Retinal pigment epithelial cell (primary cell): Measurements from ENCODE around the gene LMNTD2.

ENCODE experiments used
- DNase-seq: peaks from one replicate; pipeline ENCODE4 v3.0.0-alpha.2; 2010; ENCODE audit warnings: low read depth
- H3K4me3 ChIP-seq: 2 replicates; pipeline ENCODE4 v1.5.1; 2011; ENCODE audit warnings: mild to moderate bottlenecking, low read length, control low read depth, moderate library complexity
- TF ChIP-seq, protein P1 (sequence below): conservative IDR thresholded peaks from 2 replicates; pipeline ENCODE4 v1.5.1; 2011; ENCODE audit warnings: low read depth, low read length, control low read depth, inconsistent platforms

Gene LMNTD2, protein sequence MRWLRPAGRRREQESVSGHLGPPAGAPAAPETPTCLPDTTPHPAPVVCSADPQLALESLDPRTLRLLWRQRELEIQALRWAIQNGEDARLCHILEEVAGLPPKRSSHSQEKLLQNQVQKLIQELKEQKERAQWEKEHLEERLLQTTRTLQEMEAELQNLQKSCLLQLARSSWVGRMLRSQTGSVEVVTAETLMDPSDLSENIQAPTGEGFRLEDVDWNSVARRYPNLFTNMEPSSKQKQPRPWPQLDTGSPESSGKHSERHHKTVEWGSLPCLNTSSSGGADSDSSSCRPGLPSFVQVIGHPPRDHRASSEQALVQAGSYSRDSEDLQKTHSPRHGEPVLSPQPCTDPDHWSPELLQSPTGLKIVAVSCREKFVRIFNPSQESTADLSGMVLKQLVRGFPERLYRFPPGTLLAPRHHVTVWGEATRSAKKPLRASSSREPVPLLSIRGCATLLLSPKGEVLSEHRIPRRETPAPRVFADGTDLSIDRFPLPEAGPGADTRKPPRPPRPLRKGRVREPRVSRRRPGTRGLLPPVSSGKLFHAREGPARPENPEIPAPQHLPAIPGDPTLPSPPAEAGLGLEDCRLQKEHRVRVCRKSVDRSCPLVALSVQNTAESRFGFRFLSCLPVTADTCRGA

GRCh38 chr11:560305-561147, at the start of gene LMNTD2, which contains the start of gene RASSF7:
Gene LMNTD2 (minus strand): TSS chr11:560738. CDS start chr11:560716, 22 bp downstream.
Gene RASSF7 (plus strand): TSS chr11:560970. CDS start chr11:561769, 799 bp downstream.
- TF ChIP-seq, protein P1, sequence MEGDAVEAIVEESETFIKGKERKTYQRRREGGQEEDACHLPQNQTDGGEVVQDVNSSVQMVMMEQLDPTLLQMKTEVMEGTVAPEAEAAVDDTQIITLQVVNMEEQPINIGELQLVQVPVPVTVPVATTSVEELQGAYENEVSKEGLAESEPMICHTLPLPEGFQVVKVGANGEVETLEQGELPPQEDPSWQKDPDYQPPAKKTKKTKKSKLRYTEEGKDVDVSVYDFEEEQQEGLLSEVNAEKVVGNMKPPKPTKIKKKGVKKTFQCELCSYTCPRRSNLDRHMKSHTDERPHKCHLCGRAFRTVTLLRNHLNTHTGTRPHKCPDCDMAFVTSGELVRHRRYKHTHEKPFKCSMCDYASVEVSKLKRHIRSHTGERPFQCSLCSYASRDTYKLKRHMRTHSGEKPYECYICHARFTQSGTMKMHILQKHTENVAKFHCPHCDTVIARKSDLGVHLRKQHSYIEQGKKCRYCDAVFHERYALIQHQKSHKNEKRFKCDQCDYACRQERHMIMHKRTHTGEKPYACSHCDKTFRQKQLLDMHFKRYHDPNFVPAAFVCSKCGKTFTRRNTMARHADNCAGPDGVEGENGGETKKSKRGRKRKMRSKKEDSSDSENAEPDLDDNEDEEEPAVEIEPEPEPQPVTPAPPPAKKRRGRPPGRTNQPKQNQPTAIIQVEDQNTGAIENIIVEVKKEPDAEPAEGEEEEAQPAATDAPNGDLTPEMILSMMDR: no peak
- H3K4me3 ChIP-seq: peak within 1 kb of the TSS; percentile 55
- peak; percentile 50 for DNase-seq

DNA sequence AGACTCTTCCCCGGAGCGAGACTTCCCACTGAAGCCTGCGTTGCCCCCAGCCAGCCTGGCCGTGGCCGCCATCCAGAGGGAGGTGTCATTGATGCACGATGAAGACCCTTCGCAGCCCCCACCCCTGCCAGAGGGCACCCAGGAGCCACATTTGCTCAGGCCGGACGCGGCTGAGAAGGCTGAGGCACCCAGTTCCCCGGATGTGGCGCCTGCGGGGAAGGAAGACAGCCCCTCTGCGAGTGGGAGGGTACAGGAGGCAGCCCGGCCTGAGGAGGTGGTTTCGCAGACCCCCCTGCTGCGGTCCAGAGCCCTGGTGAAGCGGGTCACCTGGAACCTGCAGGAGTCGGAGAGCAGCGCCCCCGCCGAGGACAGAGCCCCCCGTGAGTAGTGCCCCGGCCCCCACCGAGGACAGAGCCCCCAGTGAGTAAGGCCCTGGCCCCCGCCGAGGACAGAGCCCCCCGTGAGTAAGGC, 48.8 kb upstream of the LMNTD2 start:
- H3K4me3 ChIP-seq: no peak overlapping the region
- TF ChIP-seq, protein P1: no peak
- no peak for DNase-seq

- DNase-seq: no peak
- no peak overlapping the region for H3K4me3 ChIP-seq
- TF ChIP-seq, protein P1: no peak
Measured at GRCh38 chr11:608791-609251, 48.3 kb upstream of the LMNTD2 start.

- H3K4me3 ChIP-seq: no peak overlapping the region
- DNase-seq: no peak
- TF ChIP-seq, protein P1: no peak
Measured at GRCh38 chr11:607971-608659, 47.6 kb upstream of the LMNTD2 start.

GRCh38 chr11:607020-607780, 46.7 kb upstream of the LMNTD2 start:
- no peak overlapping the region for H3K4me3 ChIP-seq
- TF ChIP-seq, protein P1: no peak

GRCh38 chr11:606245-606644, 45.7 kb upstream of the LMNTD2 start:
- no peak overlapping the region for H3K4me3 ChIP-seq
- TF ChIP-seq, protein P1: no peak
- DNase-seq: no peak

More at GRCh38 chr11:607020-607780, 46.7 kb upstream of the LMNTD2 start:
- DNase-seq: no peak
